ENCODE results near the gene QDPR. TPM values are rescaled to one million over a fixed set of nuclear protein-coding genes. Genes with fewer than 3 reads are reported as not detected.
"Not testable (repeated sequence)": the region's sequence is repeated elsewhere in the genome, so short reads cannot be mapped to it uniquely, and the experiment has no call there.

QDPR gene
- polyA plus RNA-seq, 1 donor from 2014 or later: 26.2 TPM

DNA sequence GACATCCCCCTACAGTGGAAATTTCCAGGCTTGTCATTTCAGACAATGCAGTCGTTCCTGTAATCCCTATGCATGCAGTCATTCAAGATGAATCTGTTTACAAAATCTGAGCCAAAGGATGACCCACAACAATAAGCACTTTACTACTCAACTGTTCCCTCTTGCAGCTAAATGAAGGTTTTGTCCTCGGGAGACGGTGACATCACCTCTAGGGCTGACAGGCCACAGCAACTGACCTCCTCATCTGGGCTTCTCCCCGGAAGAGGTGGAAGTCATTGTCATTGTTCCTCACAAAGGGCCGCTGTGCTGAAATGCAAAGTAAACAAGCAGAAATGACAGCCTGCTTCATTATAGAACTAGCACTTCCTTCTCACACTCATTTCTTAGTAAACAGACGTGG is 32.3 kb upstream of the QDPR start:
- Mint-ChIP-seq H3K27ac (no peak overlapping the region), H3K9me3 (no peaks in the 10 kb centered on the region), H3K27me3 (peaks cover 6% of the 10 kb centered on the region), H3K36me3 (no peaks in the 10 kb centered on the region), H3K4me3 (no peak overlapping the region), H3K4me1 (no peaks in the 10 kb centered on the region)

GRCh38 chr4:17537060-17537459 is 25.2 kb upstream of the QDPR start:
- not testable (repeated sequence) for H3K9me3 Mint-ChIP-seq, H3K4me1 Mint-ChIP-seq, H3K27ac Mint-ChIP-seq, H3K27me3 Mint-ChIP-seq, H3K4me3 Mint-ChIP-seq, H3K36me3 Mint-ChIP-seq

- no peak overlapping the region for H3K4me3 Mint-ChIP-seq
- no peak overlapping the region for H3K27ac Mint-ChIP-seq
- peaks cover 7% of the 10 kb centered on the region for H3K27me3 Mint-ChIP-seq
Measured at GRCh38 chr4:17535906-17536305, 24.0 kb upstream of the QDPR start.

DNA sequence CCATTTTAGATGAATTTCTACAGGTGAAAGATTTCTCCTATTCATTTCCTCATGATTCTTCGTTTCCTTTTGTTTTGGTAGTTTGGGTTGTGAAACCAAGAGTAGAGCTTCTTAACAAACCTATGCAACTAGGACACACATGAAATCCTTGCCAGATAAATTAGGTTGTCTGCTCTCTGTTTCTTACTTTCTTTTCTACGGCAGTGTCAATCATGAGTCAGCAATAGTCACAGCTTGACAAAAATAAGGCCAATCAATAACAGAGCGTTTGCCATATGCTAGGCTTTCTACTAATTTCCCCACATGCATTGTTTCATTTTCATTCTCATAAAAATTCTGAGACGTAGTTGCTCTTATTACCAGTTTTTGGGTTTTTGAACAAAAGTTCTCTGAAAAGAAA is 23.4 kb upstream of the QDPR start:
- Mint-ChIP-seq H3K27ac (no peak overlapping the region), H3K27me3 (peaks cover 7% of the 10 kb centered on the region), H3K4me1 (peaks cover 0 to 2% (median 0%) of the 10 kb centered on the region in 3 donors), H3K4me3 (no peak overlapping the region), H3K36me3 (no peaks in the 10 kb centered on the region), H3K9me3 (peaks cover 0 to 2% (median 0%) of the 10 kb centered on the region in 3 donors)

More at GRCh38 chr4:17535906-17536305, 24.0 kb upstream of the QDPR start:
- Mint-ChIP-seq H3K36me3 (no peaks in the 10 kb centered on the region), H3K9me3 (peaks cover 0 to 2% (median 0%) of the 10 kb centered on the region in 3 donors), H3K4me1 (peaks cover 0 to 2% (median 0%) of the 10 kb centered on the region in 3 donors)

DNA sequence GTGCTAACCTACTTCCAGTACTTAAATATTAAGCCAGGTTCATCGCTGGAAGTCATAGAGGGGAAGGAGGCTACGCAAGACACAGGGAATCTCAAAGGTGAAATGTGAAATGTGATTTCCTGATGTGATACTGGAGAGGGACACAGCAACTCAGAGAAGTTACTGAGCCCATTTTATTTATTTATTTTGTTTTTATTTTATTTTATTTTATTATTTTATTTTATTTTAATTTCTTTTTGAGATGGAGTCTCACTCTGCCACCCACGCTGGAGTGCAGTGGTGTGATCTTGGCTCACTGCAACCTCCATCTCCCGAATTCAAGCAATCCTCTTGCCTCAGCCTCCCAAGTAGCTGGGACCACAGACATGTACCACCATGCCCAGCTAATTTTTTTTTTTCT is 22.8 kb upstream of the QDPR start:
- Mint-ChIP-seq H3K27ac (no peak overlapping the region), H3K36me3 (no peaks in the 10 kb centered on the region), H3K9me3 (peaks cover 0 to 2% (median 0%) of the 10 kb centered on the region in 3 donors), H3K4me1 (peaks cover 0 to 2% (median 0%) of the 10 kb centered on the region in 3 donors), H3K27me3 (peaks cover 7% of the 10 kb centered on the region), H3K4me3 (no peak overlapping the region)

GRCh38 chr4:17531538-17532285 is 19.8 kb upstream of the QDPR start:
- Mint-ChIP-seq H3K9me3 (peaks cover 0 to 2% (median 0%) of the 10 kb centered on the region in 3 donors), H3K4me3 (no peak overlapping the region), H3K4me1 (peaks cover 0 to 2% (median 0%) of the 10 kb centered on the region in 3 donors), H3K27ac (no peak overlapping the region), H3K36me3 (peaks cover 4% of the 10 kb centered on the region), H3K27me3 (peaks cover 13% of the 10 kb centered on the region)

GRCh38 chr4:17528551-17529165 is 16.8 kb upstream of the QDPR start:
- Mint-ChIP-seq H3K27ac (no peak overlapping the region), H3K4me3 (no peak overlapping the region), H3K27me3 (peaks cover 14% of the 10 kb centered on the region), H3K9me3 (peaks cover 0 to 2% (median 0%) of the 10 kb centered on the region in 3 donors), H3K36me3 (peaks cover 4% of the 10 kb centered on the region), H3K4me1 (no peaks in the 10 kb centered on the region)

DNA sequence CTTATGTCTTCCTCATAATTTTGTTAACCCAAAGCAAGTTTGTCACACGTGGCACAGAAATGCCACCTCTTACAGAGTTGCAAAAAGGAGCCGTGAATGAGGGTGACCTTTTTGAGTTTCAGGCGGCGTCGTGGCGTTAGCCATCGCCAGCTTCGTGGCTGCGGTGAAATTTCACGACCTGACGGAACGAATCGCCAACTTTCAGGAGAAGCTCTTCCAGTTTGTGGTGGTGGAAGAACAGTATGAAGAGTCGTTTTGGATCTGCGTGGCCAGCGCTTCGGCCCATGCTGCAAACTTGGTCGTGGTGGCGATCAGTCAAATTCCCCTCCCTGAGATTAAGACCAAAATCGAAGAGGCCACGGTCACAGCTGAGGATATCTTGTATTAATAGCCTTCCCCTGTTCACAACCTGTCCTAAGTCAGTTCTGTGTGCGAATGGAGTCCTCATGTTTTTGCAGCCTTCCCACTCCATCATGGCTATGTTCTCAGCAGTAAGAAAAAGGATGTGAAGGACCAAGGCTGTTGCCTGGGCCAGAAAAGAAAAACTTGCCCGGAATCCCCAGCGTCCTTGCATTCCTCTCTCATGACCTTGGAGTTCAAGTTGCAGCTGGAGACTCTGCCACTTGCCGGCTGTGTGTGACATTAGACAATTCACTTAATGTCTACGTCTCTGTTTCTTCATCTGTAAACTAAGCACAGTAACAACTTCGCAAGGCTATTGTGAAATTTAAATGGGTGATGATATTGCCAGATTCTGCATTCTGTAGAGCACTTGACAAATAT is 15.0 kb upstream of the QDPR start:
- no peak overlapping the region for H3K27ac Mint-ChIP-seq
- H3K27me3 Mint-ChIP-seq: peaks cover 15% of the 10 kb centered on the region
- no peak overlapping the region for H3K4me3 Mint-ChIP-seq
- H3K9me3 Mint-ChIP-seq: peaks cover 0 to 2% (median 0%) of the 10 kb centered on the region in 3 donors
- no peaks in the 10 kb centered on the region for H3K4me1 Mint-ChIP-seq
- H3K36me3 Mint-ChIP-seq: peaks cover 4% of the 10 kb centered on the region

- H3K27ac Mint-ChIP-seq: no peak overlapping the region
- H3K4me1 Mint-ChIP-seq: no peaks in the 10 kb centered on the region
- no peak overlapping the region for H3K4me3 Mint-ChIP-seq
- peaks cover 0 to 3% (median 0%) of the 10 kb centered on the region in 3 donors for H3K9me3 Mint-ChIP-seq
- peaks cover 2% of the 10 kb centered on the region for H3K36me3 Mint-ChIP-seq
- H3K27me3 Mint-ChIP-seq: peaks cover 14% of the 10 kb centered on the region
Measured at GRCh38 chr4:17523662-17524061, 11.8 kb upstream of the QDPR start.

- H3K27ac Mint-ChIP-seq: no peak overlapping the region
- H3K4me3 Mint-ChIP-seq: no peak overlapping the region
- H3K27me3 Mint-ChIP-seq: peaks cover 7% of the 10 kb centered on the region
- no peaks in the 10 kb centered on the region for H3K4me1 Mint-ChIP-seq
- peaks cover 0 to 3% (median 0%) of the 10 kb centered on the region in 3 donors for H3K9me3 Mint-ChIP-seq
- H3K36me3 Mint-ChIP-seq: no peaks in the 10 kb centered on the region
Measured at GRCh38 chr4:17521595-17521994, 9.7 kb upstream of the QDPR start.

- Mint-ChIP-seq H3K27ac (no peak overlapping the region), H3K9me3 (peaks cover 0 to 2% (median 0%) of the 10 kb centered on the region in 3 donors), H3K4me3 (no peak overlapping the region), H3K36me3 (no peaks in the 10 kb centered on the region), H3K4me1 (peaks cover 1 to 6% (median 2%) of the 10 kb centered on the region in 3 donors), H3K27me3 (peaks cover 3% of the 10 kb centered on the region)
Measured at GRCh38 chr4:17517664-17518063, 5.8 kb upstream of the QDPR start.

DNA sequence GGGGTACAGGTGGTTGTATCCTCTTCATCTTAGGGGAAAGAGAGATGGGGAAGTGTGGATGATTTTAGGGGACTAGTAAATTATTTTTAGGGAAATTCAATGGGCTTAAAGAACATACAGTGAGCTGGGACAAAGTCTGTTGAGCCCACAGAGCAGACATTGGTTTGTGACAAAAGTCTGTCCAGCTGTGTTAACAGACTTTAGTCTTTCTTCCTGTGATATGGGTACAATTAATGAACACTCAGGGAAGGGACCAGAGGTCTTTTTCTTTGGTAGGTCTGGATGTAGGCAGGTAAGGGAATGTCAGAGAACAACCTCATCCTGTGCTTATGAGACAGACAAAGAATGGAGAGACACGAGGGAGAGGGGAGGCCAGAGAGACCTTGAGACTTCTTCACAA is 5.1 kb upstream of the QDPR start:
- H3K27me3 Mint-ChIP-seq: peaks cover 3% of the 10 kb centered on the region
- H3K9me3 Mint-ChIP-seq: peaks cover 0 to 2% (median 0%) of the 10 kb centered on the region in 3 donors
- H3K4me1 Mint-ChIP-seq: peaks cover 6 to 10% (median 7%) of the 10 kb centered on the region in 3 donors
- H3K36me3 Mint-ChIP-seq: no peaks in the 10 kb centered on the region
- peak overlapping the region in 1 of 3 donors; percentile 71 for H3K27ac Mint-ChIP-seq
- no peak overlapping the region for H3K4me3 Mint-ChIP-seq

GRCh38 chr4:17515445-17516407 is 3.8 kb upstream of the QDPR start:
- Mint-ChIP-seq H3K4me1 (peaks cover 13 to 16% (median 13%) of the 10 kb centered on the region in 3 donors), H3K9me3 (peaks cover 0 to 2% (median 0%) of the 10 kb centered on the region in 3 donors), H3K27ac (no peak overlapping the region), H3K27me3 (peaks cover 3% of the 10 kb centered on the region), H3K36me3 (no peaks in the 10 kb centered on the region), H3K4me3 (no peak overlapping the region)

GRCh38 chr4:17514865-17515264 is 3.0 kb upstream of the QDPR start, which contains the start of gene CLRN2:
CLRN2 (plus strand) TSS chr4:17515165; CDS start chr4:17515267, 102 bp downstream.
- Mint-ChIP-seq H3K4me3 (peak within 1 kb of the TSS in 1 of 4 donors; percentile 21), H3K9me3 (no peaks in the 10 kb centered on the region), H3K27ac (no peak within 1 kb of the TSS), H3K27me3 (peaks cover 3% of the 10 kb centered on the region), H3K4me1 (peaks cover 16 to 19% (median 17%) of the 10 kb centered on the region in 3 donors), H3K36me3 (no peaks in the 10 kb centered on the region)
